Duodenal mucosa (tissue), 2 donors: Measurements from ENCODE around the gene AHI1.

ENCODE experiments used
- H3K27ac ChIP-seq: one replicate; pipeline ENCODE4 v1.7.0; 2013; ENCODE audit warnings: low read depth, low read length
- H3K27me3 ChIP-seq, 2 donors: one replicate each; pipeline ENCODE4 v1.7.0; 2013; ENCODE audit warnings: low read length in 2 of 2, control low read depth in 1 of 2; ENCODE audit not compliant: insufficient read depth in 2 of 2, control insufficient read depth in 1 of 2
- H3K36me3 ChIP-seq, 2 donors: one replicate each; pipeline ENCODE4 v1.7.0; 2013; ENCODE audit warnings: low read length in 2 of 2, control low read depth in 1 of 2; ENCODE audit not compliant: insufficient read depth in 2 of 2, control insufficient read depth in 1 of 2
- H3K4me1 ChIP-seq, 2 donors: one replicate each; pipeline ENCODE4 v1.7.0; 2013; ENCODE audit warnings: low read length in 2 of 2, control low read depth in 1 of 2; ENCODE audit not compliant: insufficient read depth in 2 of 2, control insufficient read depth in 1 of 2
- H3K4me3 ChIP-seq, 2 donors: one replicate each; pipeline ENCODE4 v1.7.0; 2013; ENCODE audit warnings: low read length in 2 of 2, low read depth in 1 of 2
- H3K9ac ChIP-seq, 2 donors: one replicate each; pipeline ENCODE4 v1.7.0; 2013; ENCODE audit warnings: low read length in 2 of 2, low read depth in 1 of 2
- H3K9me3 ChIP-seq, 2 donors: one replicate each; pipeline ENCODE4 v1.7.0; 2013; ENCODE audit warnings: low read length in 2 of 2, control low read depth in 1 of 2; ENCODE audit not compliant: control insufficient read depth in 1 of 2

Gene AHI1

DNA sequence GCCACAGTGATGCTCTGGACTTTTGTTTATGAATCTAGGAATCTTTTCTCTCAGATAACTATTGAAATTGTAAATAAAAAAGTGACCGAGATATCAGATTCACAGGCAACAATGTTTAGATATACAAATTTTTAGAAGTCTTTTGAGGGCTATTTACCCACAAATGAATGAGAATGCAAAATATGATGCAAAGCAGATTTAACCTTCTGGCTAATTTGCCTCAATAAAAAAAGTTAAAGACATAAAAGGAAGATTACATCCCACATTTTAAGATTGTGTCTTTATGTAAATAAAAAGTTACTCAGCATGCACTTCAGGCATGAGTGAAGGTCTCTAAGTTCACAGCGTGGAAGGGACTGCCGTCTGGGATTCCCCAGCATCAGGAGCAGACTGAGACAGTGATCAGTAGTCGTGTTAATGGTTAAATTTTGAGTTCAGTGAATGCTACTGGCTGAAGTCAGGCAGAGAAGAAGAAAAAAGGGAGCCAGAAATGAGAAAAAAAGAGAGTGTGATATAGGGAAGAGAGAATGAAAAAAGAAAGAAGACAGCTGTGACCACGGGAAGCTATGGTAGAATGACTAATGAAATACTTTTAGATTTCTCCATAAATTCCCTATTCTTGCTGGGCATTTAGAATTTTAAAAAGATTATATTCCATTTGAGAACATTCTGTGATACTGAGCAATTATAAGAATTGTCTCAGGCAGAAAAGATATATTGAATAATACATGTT is 222.8 kb downstream of the AHI1 start:
- Histone ChIP-seq H3K9ac (no peak overlapping the region), H3K36me3 (no peaks in the 10 kb centered on the region), H3K27ac (no peak overlapping the region), H3K4me3 (no peak overlapping the region), H3K4me1 (peaks cover 3 to 15% of the 10 kb centered on the region in 2 donors), H3K9me3 (no peaks in the 10 kb centered on the region), H3K27me3 (no peaks in the 10 kb centered on the region)

DNA sequence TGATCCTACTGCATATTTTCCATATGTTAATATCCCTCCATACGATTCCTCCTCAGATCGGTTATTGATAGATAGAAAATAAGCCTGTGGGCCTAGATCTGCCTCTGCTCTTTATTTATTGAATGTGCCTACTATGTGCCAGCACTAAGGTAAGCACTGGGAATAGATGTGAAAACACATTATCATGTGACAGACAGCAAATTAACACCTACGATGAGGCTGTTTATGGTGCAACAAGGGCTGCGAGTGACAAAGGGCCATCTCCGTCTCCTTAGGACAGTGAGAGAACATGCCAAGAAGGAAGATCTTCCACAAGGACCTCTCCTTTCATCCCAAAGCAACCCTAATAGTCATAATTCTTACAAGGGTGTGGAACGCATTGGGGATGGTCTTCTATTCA is 225.9 kb downstream of the AHI1 start:
- H3K36me3 ChIP-seq: no peaks in the 10 kb centered on the region
- peaks cover 26 to 43% of the 10 kb centered on the region in 2 donors for H3K4me1 ChIP-seq
- H3K9ac ChIP-seq: peak overlapping the region in 1 of 2 donors; percentile 49
- peak overlapping the region; percentile 42 to 43 for H3K4me3 ChIP-seq
- no peaks in the 10 kb centered on the region for H3K27me3 ChIP-seq
- peak overlapping the region; percentile 72 for H3K27ac ChIP-seq
- H3K9me3 ChIP-seq: no peaks in the 10 kb centered on the region

DNA sequence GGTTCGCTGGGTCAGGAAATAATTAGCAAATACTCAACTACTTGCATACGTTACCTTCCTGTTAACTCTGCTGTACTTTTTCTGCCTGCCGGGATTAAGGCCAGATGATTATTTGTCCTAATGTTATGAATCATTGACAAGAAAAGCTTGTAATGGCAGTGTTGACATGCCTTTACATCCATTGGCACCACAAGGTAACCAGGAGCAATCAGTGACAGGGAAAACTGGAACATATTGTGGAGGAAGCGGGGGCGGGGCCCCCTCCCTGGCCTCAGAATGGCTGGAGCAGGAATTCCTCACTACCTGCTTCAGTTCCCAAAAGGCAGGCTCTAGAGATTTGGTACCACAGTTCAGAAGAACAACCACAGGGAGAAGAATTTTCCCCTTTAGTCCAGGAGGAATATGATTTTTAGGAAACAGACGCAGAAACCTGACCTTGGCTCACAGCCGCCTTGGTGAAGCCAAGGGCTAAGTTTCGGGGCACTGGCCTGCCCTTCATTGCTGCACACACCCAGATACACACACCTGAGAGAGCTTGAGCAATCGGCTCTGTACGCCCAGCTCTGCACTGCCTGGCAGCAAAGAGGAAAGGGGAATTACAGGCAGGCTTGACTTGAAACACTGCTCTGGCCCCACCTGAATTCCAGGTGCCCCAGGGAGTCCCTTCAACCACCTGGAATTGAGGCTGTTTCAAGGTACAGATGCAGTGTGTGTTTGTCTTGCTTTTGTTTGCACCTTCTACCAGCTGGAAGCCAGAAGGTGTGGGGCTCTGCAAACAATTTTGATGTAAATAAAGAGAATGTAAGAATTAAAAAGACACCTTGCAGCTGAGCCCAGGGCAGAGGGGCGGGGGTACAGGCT is 226.6 kb downstream of the AHI1 start:
- H3K27ac ChIP-seq: peak overlapping the region; percentile 72
- no peaks in the 10 kb centered on the region for H3K27me3 ChIP-seq
- H3K4me3 ChIP-seq: peak overlapping the region; percentile 42 to 43
- peak overlapping the region in 1 of 2 donors; percentile 49 for H3K9ac ChIP-seq
- H3K9me3 ChIP-seq: no peaks in the 10 kb centered on the region
- no peaks in the 10 kb centered on the region for H3K36me3 ChIP-seq
- H3K4me1 ChIP-seq: peaks cover 28 to 47% of the 10 kb centered on the region in 2 donors

DNA sequence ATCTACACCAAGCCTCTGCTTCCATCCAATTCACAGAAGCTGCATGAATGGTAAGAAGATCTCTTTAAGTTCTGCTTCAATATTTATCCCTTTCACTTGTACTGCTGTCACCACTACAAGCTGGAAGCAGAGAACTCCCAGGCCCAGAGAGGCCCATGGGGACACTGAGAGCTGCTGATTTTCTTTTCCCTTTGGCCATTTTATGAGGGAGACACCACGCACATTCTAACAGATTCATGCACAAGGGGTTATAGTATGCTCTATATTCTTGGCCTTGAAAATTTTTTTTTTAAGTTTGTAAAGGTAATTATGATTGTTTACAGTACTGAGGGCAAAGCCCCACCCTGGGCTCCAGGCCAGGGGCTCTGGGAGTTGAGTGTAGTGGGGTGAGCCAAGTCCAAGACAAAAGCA is 228.1 kb downstream of the AHI1 start:
- peaks cover 28 to 47% of the 10 kb centered on the region in 2 donors for H3K4me1 ChIP-seq

DNA sequence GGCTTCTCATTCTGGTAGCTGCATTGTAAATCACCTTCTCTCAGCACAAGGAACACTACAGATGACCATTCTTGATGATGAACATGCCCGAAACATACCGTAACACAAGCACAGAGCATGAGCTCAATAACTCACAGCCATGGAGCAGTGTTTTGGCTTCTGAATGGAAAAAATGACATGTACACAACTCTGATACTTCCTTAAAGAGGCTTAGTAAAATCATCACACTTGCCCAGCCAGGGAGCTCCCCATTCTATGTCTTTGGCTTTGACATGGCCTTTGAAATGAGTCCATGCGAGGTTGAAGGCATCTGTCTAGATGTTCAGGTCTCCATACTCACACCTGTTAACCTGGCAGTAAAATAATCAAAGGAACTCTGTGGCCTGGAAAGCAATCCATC is 228.8 kb downstream of the AHI1 start:
- H3K27me3 ChIP-seq: no peaks in the 10 kb centered on the region
- no peak overlapping the region for H3K4me3 ChIP-seq
- H3K9me3 ChIP-seq: no peaks in the 10 kb centered on the region
- H3K4me1 ChIP-seq: peaks cover 28 to 47% of the 10 kb centered on the region in 2 donors
- no peaks in the 10 kb centered on the region for H3K36me3 ChIP-seq
- H3K9ac ChIP-seq: no peak overlapping the region
- no peak overlapping the region for H3K27ac ChIP-seq

More for the DNA sequence above, 228.1 kb downstream of the AHI1 start:
- Histone ChIP-seq H3K36me3 (no peaks in the 10 kb centered on the region), H3K27ac (peak overlapping the region; percentile 51), H3K9me3 (no peaks in the 10 kb centered on the region), H3K4me3 (peak overlapping the region in 1 of 2 donors; percentile 41), H3K27me3 (no peaks in the 10 kb centered on the region), H3K9ac (no peak overlapping the region)

DNA sequence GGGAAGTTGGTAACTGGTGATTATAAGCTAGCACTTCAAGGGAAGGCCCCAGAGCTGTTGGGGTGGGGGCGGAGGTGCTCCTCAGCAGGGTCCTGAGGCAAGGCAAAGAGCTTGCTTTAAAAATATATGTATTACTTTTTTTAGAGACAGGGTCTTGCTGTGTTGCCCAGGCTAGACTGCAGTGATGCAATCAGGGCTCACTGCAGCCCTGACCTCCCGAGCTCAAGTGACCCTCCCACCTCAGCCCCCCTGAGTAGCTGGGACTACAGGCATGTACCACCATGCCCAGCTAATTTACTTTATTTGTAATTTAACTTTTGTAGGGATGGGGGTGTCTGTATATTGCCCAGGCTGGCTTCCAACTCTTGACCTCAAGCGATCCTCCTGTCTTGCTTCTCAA is 229.3 kb downstream of the AHI1 start:
- no peak overlapping the region for H3K27ac ChIP-seq
- H3K4me3 ChIP-seq: no peak overlapping the region
- no peaks in the 10 kb centered on the region for H3K9me3 ChIP-seq
- H3K4me1 ChIP-seq: peaks cover 28 to 47% of the 10 kb centered on the region in 2 donors
- no peak overlapping the region for H3K9ac ChIP-seq
- H3K27me3 ChIP-seq: no peaks in the 10 kb centered on the region
- no peaks in the 10 kb centered on the region for H3K36me3 ChIP-seq

DNA sequence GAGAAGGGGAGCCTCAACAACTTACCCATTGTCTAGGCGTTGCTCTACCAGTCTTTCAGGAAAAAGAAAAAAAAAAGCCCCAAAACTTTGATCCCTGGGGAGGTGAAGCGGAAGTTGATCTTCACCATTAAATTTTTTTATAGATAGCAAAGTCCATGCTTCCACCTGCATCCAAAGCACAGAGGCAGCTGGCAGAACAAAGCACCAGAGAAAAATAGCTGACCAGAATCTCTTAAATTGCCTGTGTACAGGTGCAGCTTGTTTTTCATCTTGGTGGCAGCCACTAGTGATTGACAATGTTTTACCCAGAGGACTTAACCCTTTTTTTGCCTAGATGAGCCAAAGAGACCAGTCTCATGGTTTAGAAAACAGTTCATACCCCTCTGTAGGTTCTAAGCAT is 230.5 kb downstream of the AHI1 start:
- H3K4me3 ChIP-seq: no peak overlapping the region
- peaks cover 28 to 45% of the 10 kb centered on the region in 2 donors for H3K4me1 ChIP-seq
- H3K27me3 ChIP-seq: no peaks in the 10 kb centered on the region
- no peaks in the 10 kb centered on the region for H3K36me3 ChIP-seq
- no peak overlapping the region for H3K27ac ChIP-seq
- H3K9me3 ChIP-seq: no peaks in the 10 kb centered on the region
- no peak overlapping the region for H3K9ac ChIP-seq

DNA sequence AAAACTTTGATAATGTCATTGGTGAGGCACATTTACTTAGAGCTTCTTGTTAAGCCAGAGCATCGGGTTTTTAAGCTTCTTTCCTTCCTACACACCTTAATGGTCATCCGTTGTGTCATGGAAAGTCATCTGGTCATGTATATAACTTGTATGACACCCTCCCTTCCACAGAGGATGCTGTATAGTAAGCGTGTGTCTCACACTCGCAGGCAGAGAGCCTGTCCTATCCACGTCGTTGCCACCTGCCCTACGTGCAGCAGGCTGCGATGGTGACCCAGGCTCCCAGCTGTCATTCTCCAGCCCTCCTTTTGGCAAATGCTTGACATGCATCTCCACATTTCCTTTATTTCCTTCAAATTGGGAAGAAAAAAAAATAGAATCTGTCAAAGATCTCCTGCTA is 230.9 kb downstream of the AHI1 start:
- Histone ChIP-seq H3K9me3 (no peaks in the 10 kb centered on the region), H3K27ac (no peak overlapping the region), H3K4me3 (no peak overlapping the region), H3K9ac (no peak overlapping the region), H3K36me3 (no peaks in the 10 kb centered on the region), H3K4me1 (peaks cover 28 to 41% of the 10 kb centered on the region in 2 donors), H3K27me3 (no peaks in the 10 kb centered on the region)

DNA sequence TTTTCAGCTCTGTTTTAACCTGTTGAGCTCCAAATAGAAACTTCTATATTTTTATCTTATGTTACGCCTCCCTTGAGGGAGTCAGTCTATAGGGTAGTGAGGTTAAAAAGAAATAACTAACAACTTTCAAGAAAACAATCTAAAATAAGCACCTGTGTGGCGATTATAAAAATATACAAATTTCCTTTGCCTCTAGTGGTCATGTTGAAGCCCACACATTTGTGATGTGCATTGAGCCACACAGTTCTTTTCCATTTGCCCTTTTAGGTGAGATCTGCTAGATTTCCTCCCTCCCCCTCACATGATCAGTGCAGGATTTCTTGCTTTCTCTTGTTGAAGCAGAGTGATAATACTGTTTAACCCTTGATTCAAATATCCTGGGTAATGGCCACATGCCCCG is 232.3 kb downstream of the AHI1 start:
- Histone ChIP-seq H3K9ac (no peak overlapping the region), H3K4me3 (no peak overlapping the region), H3K4me1 (peaks cover 28 to 33% of the 10 kb centered on the region in 2 donors), H3K27me3 (no peaks in the 10 kb centered on the region), H3K36me3 (no peaks in the 10 kb centered on the region), H3K27ac (no peak overlapping the region), H3K9me3 (no peaks in the 10 kb centered on the region)
